22Rv1 (cell line): ENCODE data around the gene TMEM161B.

Experiments
- H3K27ac ChIP-seq: fragments of 450-650 bp; 2 replicates; pipeline ENCODE4 v1.5.1; 2017
- CTCF ChIP-seq: fragments of 450-650 bp; IDR thresholded peaks from 2 replicates; pipeline ENCODE4 v1.5.1; 2017; ENCODE audit warnings: mild to moderate bottlenecking
- ZFX ChIP-seq: fragments of 450-650 bp; IDR thresholded peaks from 2 replicates; pipeline ENCODE4 v1.6.1; 2017; ENCODE audit warnings: antibody characterized with exemption, borderline replicate concordance

Gene TMEM161B

GRCh38 chr5:88238732-88239131, 29.9 kb downstream of the TMEM161B start:
- TF ChIP-seq ZFX: no peak
- no peak for TF ChIP-seq CTCF
- H3K27ac ChIP-seq: no peak overlapping the region

GRCh38 chr5:88236866-88237642, 31.6 kb downstream of the TMEM161B start:
- H3K27ac ChIP-seq: no peak overlapping the region
- no peak for TF ChIP-seq ZFX
- TF ChIP-seq CTCF: no peak

- no peak overlapping the region for H3K27ac ChIP-seq
- TF ChIP-seq ZFX (no peak), CTCF (no peak)
Observed at GRCh38 chr5:88235828-88236227, 32.8 kb downstream of the TMEM161B start.

- TF ChIP-seq CTCF: no peak
- TF ChIP-seq ZFX: no peak
Observed at GRCh38 chr5:88235346-88235745, 33.3 kb downstream of the TMEM161B start.

GRCh38 chr5:88230546-88231066, 38.0 kb downstream of the TMEM161B start:
- TF ChIP-seq CTCF (no peak), ZFX (no peak)
- H3K27ac ChIP-seq: no peak overlapping the region

More at GRCh38 chr5:88235346-88235745, 33.3 kb downstream of the TMEM161B start:
- H3K27ac ChIP-seq: no peak overlapping the region

- no peak overlapping the region for H3K27ac ChIP-seq
- TF ChIP-seq CTCF: no peak
- no peak for TF ChIP-seq ZFX
Observed at GRCh38 chr5:88226881-88227450, 41.7 kb downstream of the TMEM161B start.

GRCh38 chr5:88214655-88215054, 54.0 kb downstream of the TMEM161B start:
- no peak overlapping the region for H3K27ac ChIP-seq
- TF ChIP-seq CTCF (no peak), ZFX (no peak)
